HL-60 (cell line): Measurements from ENCODE around the gene COL18A1.

Experiments used
- DNase-seq, 2 experiments: peaks; one replicate each; pipeline ENCODE4 v3.0.0-alpha.2; 2010 to 2020; ENCODE audit warnings: low read depth in 1 of 2, low spot score in 1 of 2
- H3K27ac ChIP-seq: fragments of 250-450 bp; sonication (Bioruptor Pico); replicated peaks from 2 replicates; pipeline ENCODE4 v1.5.1; 2020; ENCODE audit warnings: mild to moderate bottlenecking, moderate library complexity
- H3K27me3 ChIP-seq: fragments of 250-450 bp; sonication (Bioruptor Pico); 2 replicates; pipeline ENCODE4 v1.5.1; 2021; ENCODE audit warnings: mild to moderate bottlenecking, moderate library complexity; ENCODE audit not compliant: insufficient read depth, poor library complexity, severe bottlenecking
- H3K4me3 ChIP-seq: replicated peaks from 2 replicates; pipeline ENCODE4 v1.5.1; 2011; ENCODE audit warnings: mild to moderate bottlenecking, control low read depth, low read length; ENCODE audit not compliant: insufficient read depth
- GABPA ChIP-seq: IDR thresholded peaks from 2 replicates; pipeline ENCODE4 v1.6.1; 2012; ENCODE audit warnings: low read depth
- POLR2AphosphoS5 ChIP-seq: IDR thresholded peaks from 2 replicates; pipeline ENCODE4 v1.6.1; 2012; ENCODE audit warnings: low read depth
- REST ChIP-seq: IDR thresholded peaks from 2 replicates; pipeline ENCODE4 v1.6.1; 2012; ENCODE audit warnings: low read depth; ENCODE audit not compliant: insufficient replicate concordance
- SPI1 ChIP-seq: IDR thresholded peaks from 2 replicates; pipeline ENCODE4 v1.6.1; 2012; ENCODE audit warnings: low read depth, mild to moderate bottlenecking, borderline replicate concordance
- TF ChIP-seq, protein P1 (sequence below): IDR thresholded peaks from one replicate; pipeline ENCODE4 v1.5.1; 2011; ENCODE audit warnings: low read length, control low read depth, inconsistent platforms; ENCODE audit not compliant: insufficient read depth

COL18A1 gene

GRCh38 chr21:45407629-45408247, 2.8 kb downstream of the COL18A1 start:
- DNase-seq: no peak
- H3K4me3 ChIP-seq: no peak overlapping the region
- H3K27me3 ChIP-seq: peaks cover 51% of the 10 kb centered on the region
- TF ChIP-seq POLR2AphosphoS5 (no peak), SPI1 (no peak), GABPA (no peak), REST (no peak)
- TF ChIP-seq, protein P1, sequence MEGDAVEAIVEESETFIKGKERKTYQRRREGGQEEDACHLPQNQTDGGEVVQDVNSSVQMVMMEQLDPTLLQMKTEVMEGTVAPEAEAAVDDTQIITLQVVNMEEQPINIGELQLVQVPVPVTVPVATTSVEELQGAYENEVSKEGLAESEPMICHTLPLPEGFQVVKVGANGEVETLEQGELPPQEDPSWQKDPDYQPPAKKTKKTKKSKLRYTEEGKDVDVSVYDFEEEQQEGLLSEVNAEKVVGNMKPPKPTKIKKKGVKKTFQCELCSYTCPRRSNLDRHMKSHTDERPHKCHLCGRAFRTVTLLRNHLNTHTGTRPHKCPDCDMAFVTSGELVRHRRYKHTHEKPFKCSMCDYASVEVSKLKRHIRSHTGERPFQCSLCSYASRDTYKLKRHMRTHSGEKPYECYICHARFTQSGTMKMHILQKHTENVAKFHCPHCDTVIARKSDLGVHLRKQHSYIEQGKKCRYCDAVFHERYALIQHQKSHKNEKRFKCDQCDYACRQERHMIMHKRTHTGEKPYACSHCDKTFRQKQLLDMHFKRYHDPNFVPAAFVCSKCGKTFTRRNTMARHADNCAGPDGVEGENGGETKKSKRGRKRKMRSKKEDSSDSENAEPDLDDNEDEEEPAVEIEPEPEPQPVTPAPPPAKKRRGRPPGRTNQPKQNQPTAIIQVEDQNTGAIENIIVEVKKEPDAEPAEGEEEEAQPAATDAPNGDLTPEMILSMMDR: no peak
- H3K27ac ChIP-seq: no peak overlapping the region

- H3K27ac ChIP-seq: no peak overlapping the region
- peaks cover 48% of the 10 kb centered on the region for H3K27me3 ChIP-seq
- no peak overlapping the region for H3K4me3 ChIP-seq
- TF ChIP-seq GABPA: no peak
- TF ChIP-seq SPI1: no peak
- TF ChIP-seq POLR2AphosphoS5: no peak
- no peak for TF ChIP-seq REST
- TF ChIP-seq, protein P1: no peak
- no peak for DNase-seq
Observed at GRCh38 chr21:45408271-45408791, 3.4 kb downstream of the COL18A1 start.

DNA sequence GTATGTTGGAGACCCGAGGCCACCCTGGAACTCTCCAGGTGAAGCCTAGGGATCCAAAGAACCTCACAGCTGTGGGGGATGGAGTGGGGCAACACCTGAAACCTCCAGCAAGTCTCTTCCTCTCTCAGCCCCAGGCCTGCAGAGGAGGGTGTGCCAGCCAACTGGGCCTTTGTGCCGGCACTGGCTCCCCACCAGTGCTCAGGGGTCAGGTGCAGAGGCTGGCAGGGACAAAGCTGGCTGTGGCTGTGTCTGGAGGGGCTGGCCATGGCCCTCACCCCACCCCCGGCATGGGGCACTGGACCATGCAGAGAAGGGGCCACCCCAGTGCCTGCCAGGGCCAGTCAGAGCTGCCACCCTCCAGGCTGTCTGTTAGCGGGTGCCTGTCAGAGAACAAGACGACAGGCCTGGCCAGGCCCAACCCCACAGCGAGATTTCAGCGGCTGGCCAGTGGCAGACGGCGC, 3.9 kb downstream of the COL18A1 start:
- no peak overlapping the region for H3K4me3 ChIP-seq
- H3K27me3 ChIP-seq: peaks cover 45% of the 10 kb centered on the region
- TF ChIP-seq, protein P1: no peak
- TF ChIP-seq REST: no peak
- no peak for TF ChIP-seq SPI1
- no peak for TF ChIP-seq GABPA
- no peak for TF ChIP-seq POLR2AphosphoS5
- DNase-seq: no peak
- no peak overlapping the region for H3K27ac ChIP-seq
